ENCODE measurements around the gene NAALADL2.

NAALADL2 gene

GRCh38 chr3:175065497-175065896, 206.4 kb downstream of the NAALADL2 start:
- no peak for DNase-seq (ENCODE audit: low spot score)
- no peak for TF ChIP-seq CTCF (IDR thresholded peaks at IDR 0.05)
- Histone ChIP-seq H3K27ac (no peak overlapping the region), H3K4me3 (no peak overlapping the region)

DNA sequence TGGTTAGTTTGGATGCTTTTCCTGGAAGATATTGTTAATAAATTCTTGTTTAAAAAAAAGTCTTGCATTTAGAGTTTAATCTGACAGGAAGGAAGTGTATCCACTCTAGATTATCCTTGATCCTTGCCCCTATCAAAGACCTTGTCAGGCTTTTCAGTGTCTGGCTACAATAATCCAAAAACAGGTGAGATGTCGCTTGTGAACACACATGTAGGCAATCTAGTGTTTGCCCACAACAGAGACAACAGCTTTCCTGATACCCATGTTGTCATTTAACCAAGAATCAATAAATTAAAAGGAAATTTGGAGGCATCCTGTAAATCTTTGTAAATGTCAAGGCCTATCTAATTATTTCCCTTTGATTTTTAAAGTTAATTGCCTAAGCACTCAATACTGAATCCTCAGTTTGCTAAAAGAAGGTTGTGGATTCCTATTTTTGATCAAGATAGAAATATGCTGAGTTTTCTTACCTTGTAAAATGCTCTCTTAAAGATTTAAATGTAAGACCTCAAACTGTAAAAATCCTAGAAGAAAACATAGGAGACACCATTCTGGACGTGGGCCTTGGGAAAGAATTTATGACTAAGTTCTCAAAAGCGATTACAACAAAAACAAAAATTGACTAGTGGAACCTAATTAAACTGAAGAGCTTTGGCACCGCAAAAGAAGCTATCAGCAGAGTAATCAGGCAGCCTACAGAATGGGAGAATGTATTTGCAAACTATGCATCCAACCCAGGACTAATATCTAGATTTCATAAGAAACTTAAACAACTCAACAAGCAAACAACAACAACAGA, 207.7 kb downstream of the NAALADL2 start:
- H3K27ac ChIP-seq = no peak overlapping the region
- no peak overlapping the region for H3K4me3 ChIP-seq
- no peak for DNase-seq (ENCODE audit: low spot score)
- TF ChIP-seq CTCF (IDR thresholded peaks at IDR 0.05) = no peak

- TF ChIP-seq CTCF (IDR thresholded peaks at IDR 0.05) = no peak
- DNase-seq (ENCODE audit: low spot score) = no peak
- no peak overlapping the region for H3K27ac ChIP-seq
- H3K4me3 ChIP-seq = no peak overlapping the region
Measured at GRCh38 chr3:175068587-175068986, 209.5 kb downstream of the NAALADL2 start.

- TF ChIP-seq CTCF (IDR thresholded peaks at IDR 0.05) = no peak
Measured at GRCh38 chr3:175070946-175071345, 211.8 kb downstream of the NAALADL2 start.

DNA sequence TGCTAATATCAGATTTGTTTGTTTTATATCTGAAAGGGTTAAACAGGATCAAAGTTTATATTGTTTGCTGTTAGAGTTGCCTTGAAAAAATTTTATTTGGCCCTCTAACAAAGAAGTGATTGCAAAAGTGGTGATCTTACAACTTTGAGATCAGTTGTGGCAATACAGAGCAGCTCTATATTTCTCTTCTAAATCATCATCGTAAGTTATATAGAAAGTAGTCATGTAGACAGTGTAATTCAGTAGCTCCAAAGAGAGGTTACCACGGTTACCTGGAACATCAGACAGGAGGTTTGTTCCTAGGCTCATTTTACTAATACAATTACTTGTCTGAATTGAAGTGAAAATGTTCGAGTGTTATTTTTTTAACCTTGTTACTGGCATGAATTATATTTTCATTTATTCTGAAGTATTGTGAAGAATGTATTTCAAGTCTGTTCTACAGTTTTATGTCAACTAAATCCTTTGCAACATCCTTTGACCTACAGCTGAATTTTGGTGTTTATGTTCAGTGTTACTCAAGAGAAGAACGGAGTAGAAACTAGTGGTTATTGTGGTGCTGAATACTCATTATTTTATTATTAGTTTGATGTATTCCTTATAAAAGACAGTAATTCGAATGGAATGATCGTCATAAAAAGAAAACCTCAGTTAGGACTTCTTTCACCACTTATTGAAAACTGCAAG, 214.2 kb downstream of the NAALADL2 start:
- H3K4me3 ChIP-seq = no peak overlapping the region
- TF ChIP-seq CTCF (IDR thresholded peaks at IDR 0.05) = no peak
- H3K27ac ChIP-seq = no peak overlapping the region
- no peak for DNase-seq (ENCODE audit: low spot score)

More at GRCh38 chr3:175070946-175071345, 211.8 kb downstream of the NAALADL2 start:
- no peak overlapping the region for H3K27ac ChIP-seq
- no peak overlapping the region for H3K4me3 ChIP-seq
- no peak for DNase-seq (ENCODE audit: low spot score)

DNA sequence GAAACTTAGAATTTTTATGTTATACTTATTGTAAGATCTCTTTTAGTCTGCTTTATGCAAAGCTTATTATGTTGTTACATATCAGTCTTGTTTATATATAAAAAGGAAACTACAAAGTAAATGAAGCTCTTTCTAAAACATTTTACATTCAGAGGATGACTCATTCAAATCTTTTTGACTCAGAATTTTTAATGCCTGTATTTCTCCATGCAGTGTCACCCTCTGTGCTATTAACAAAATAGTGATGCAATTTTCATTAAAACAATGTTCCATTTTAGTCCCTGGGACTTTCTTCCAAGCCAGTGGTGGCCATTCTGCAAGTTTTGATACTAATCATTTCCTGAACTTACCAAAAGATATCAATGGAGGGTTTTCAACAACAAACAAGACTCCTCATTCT, 216.1 kb downstream of the NAALADL2 start:
- H3K27ac ChIP-seq = no peak overlapping the region
- no peak for TF ChIP-seq CTCF (IDR thresholded peaks at IDR 0.05)
- no peak for DNase-seq (ENCODE audit: low spot score)

GRCh38 chr3:175077216-175077615, 218.1 kb downstream of the NAALADL2 start:
- DNase-seq (ENCODE audit: low spot score) = no peak
- TF ChIP-seq CTCF (IDR thresholded peaks at IDR 0.05) = no peak
- Histone ChIP-seq H3K4me3 (no peak overlapping the region), H3K27ac (no peak overlapping the region)

More for the DNA sequence above, 216.1 kb downstream of the NAALADL2 start:
- no peak overlapping the region for H3K4me3 ChIP-seq
